CD4-positive, alpha-beta T cell treated with Interleukin-17A for 4 hours (primary cell): ENCODE measurements around the gene NCKIPSD.

Experiments used
- DNase-seq: peaks from one replicate; pipeline ENCODE4 v3.0.0-alpha.2; 2020; ENCODE audit warnings: mixed read lengths

The NCKIPSD gene

DNA sequence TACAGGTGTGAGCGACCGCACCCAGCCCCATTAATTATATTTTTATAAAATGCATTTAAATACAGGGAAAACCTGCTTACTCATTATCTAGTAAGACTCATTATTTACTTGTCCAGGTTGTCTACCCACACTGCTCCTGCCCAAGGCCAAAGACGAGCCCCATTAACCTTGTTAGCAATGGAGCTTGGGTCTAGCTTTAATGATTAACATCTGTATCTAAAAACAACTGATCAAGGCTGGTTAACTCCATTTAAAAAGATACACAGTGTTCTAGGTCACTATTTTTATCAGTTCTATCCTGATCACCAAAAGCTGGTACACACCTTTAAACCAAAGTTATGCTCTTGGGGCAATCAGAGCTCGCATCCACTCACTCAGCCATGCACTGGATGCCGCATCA, 10.4 kb upstream of the NCKIPSD start:
- no peak for DNase-seq

DNA sequence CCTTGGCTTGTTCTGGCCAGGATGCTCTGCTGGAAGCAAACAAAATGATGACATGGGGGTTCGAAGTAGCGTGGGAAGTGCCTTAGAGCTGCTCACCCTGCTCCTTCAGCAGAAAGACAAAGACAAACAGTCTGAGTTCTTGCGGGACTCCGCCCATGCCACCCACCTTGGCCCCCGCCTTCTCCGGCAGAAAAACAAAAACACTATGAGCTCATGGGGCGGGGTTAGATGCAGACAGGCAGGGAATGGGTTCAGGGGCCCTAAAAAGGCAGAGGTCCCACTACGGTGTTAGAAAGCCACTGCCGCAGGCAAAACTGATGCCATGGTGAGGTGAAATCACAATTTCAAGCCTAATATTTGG, 9.7 kb upstream of the NCKIPSD start:
- DNase-seq: no peak

DNA sequence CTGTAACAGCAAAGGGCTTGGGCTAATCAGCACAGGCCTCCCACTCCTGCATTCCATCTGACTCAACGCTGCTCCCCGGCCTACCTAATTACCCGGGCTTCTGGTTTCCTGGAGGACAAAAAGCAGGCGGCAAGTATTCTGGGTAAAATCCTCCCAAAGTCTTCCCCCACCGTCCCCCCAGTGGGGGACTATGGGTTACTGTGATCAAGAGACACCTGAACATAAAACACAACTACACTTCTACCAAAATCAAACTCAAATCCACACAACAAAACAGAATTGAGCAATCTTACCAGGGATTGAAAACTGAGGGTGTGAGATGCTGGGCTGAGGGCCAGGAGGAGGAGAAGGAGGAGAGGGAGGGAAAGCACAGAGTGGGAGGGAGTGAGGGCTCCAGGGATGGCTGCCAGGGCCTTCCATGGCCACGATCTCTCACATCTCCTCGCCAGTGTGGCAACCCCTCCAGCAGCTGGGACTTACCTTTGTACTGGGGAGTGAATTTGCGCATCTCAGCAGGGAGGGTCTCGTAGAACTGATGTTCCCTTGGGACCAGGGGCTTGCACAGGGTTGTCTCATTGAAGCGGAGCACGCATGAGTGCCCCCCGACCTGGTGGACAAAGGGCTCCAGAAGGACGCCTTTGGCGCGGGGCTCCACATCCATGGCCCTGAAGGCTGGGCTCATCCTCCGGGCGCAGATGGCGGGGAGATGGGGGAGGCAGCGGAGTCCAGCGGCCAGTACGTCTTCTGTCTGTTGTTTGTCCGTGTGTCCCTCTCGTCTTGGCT, 9.1 kb upstream of the NCKIPSD start:
- no peak for DNase-seq

DNA sequence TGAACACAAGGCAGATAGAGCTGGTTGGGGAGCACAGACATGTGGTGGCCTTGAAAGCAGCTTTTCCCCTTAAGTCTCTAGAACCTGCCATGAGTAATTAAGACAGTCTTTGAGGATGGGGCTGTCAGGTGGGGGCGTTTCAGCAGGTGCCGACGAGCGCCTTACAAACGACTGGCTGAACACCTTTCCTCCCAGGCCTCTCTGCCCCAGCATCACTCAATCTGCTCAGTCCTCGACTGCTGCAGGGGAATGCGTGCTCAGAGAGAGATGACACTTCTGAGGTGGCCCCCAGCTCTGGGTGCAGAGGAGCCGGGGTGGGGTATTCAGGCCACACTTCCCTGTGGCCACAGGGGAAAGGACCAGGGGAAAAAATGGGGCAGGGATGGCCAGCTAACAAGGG, 8.1 kb upstream of the NCKIPSD start:
- no peak for DNase-seq

DNA sequence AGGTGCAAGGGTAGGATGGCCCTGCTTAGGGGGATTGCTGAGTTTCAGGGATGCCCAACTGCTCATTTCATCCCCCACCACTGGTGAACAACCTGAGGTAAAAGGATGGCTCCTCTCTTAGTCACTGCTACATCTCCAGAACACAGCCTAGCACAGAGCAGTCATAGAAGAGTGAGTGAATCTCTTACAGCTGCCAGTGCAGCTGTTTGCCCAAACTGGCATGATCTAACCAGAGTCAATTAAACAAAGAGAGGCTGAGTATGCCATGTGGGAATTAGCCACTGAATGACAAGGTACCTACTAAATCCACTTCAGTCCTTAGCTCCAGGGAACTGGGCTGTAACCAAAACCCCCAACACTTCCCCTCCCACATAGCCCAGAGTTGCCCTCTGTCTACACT, 6.8 kb upstream of the NCKIPSD start:
- DNase-seq: no peak

DNA sequence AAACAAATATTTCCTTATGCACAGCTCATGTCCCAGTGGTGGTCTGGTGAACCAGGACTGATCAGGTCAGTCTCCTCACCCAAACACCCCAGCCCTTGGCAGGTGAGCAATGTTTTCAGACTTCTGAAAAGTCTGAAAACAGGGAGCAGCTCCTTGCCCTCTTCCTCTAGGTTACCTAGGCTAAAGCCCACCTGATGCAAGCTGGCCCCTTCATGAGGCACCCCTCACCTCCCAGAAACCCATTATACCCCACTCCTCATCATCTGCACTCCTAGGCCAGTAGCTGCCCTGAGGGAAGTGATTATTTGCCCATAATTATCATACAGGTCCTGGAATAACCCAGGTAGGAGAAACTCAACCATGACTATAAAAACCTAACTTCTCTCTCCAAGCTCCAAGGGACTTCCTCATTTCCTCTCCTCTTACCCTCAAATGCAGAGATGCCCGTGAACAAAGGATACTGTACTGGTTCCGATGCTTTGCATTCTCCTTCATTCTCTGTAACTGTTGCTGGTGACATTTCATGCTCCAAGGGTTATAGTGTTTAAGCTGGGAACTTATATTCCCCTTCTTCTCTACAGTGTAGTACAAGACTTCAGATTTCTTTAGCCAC, 5.2 kb upstream of the NCKIPSD start:
- no peak for DNase-seq

DNA sequence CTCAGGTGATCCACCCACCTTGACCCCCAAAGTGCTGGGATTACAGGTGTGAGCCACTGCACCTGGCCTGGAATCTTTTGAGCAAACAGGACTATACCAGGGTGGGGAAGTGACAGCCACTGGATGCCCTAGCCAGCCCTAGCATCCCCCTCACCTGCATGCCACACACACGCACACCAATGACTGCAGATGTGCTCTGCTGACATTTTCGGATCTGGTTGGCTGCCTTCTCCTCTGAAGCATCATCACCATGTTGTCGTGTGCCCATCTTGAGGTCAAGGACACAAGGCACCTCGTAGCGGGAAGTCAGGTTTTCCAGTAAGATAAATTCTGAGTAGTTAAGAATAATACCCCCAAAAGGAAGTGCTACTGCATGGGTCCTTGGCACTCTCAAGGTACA, 3.7 kb upstream of the NCKIPSD start:
- DNase-seq: no peak

DNA sequence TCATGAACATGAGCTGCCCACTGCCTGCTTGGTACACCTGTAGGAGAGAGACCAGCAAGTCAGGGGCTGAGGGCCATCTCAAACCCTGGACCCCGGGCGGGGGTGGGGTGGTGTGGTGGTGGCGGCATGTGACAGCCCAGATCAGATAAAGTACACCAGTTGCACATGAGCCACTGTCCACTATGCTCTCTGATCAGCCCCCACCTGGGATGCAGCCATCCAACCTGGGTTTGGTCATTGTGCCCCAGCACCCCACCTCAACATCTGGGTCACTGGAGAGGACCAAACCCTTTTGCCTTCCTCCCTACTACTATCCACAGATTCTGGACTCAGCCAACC, 3.0 kb upstream of the NCKIPSD start:
- no peak for DNase-seq

DNA sequence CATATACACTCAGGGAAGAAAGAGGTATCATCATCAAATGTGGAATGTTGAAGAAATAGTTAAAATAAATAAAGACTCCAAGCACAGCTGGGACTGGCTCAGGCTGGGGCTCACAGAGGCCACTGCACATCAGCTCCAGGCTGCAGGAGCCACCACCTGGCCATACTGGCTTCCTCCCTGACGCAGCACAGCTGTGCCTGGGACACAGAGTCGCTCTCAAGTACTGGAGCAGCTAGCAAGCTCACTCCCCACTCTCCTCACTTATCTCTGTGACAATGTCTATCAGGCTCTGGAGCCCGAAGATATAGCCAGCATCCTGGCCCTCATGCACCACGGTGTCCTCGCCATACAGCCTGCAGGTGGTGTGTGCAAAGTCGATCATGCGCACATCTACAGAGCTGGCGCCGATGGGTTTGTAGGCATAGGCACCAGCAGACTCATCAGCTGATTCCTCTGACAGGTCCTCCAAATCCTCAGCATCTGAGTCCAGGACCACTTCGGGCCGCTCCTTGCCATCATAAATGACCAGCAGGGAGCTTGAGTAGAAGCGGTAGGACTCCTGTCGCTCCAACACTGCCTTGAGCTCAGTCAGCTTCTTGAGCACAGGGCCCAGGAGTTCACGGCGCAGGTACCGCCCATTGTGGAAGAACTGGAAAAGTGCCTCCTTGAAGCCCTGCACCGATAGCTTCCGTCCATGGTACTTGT, 2.5 kb upstream of the NCKIPSD start:
- no peak for DNase-seq

DNA sequence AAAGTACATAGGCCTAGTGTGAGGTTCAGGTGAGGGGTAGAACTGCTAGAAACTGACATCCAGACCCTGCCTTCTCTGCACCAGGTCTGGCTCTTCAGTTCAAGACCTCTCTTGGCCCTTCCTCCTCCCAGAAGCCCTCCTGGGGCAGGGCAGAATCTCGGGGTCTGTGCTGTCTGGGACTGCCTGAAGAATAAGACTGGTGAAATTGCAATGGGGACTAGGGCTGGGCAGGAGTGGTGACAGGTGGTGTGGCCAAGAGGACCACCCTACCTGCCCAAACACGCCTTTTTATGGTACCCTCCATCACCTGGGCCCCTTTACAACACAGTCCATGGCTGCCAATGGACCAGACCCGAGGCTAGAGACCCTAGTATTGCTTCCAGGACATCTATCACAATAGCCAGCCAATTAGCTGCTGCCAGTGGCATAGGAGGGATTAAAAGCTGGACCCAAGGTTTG, 1.5 kb upstream of the NCKIPSD start:
- no peak for DNase-seq

DNA sequence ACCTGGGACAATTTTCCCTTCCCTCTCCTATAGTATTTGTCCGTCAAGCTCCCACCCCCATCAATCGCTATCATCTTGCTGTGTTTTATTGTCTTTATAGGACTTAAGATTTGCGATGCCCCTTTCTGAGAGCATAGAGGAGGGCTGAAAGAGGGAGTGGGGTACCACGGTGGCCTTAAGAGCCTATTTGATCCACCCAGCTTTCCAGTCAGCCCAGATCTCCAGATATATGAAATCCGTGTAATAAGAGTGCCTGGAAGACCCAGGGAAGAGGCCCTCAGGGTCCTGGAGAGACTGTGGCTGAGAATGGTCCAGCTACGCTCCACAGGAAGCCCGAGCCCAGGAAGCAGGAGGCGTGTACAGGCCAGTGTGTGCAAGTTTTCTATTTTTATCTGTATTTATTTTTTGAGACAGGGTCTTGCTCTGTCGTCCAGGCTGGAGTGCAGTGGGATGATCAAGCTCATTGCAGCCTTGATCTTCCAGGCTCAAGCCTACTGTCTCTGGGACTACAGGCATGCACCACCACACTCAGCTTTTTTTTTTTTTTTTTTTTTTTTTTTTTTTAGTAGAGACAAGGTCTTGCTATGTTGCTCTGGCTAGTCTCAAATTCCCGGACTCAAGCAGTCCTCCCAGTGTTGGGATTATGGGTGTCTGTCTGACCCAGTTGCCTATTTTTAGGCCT, 964 bp upstream of the NCKIPSD start:
- DNase-seq: no peak

DNA sequence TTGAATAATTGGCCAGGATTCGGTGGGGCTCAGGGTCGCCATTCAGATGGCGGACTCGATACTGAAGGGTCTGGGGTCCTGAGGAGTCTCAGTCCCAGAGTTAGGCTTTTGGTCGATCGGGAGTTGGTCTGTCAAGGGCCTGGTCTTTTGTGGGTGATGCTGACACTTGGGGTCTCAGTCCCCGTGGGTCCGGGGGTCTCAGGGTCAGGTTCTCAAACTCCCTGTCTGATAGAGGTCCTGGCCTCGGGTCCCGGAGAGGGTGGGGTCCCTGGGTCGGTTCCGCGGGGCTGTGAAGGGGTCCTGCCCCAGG, 467 bp downstream of the NCKIPSD start:
- DNase-seq: no peak

DNA sequence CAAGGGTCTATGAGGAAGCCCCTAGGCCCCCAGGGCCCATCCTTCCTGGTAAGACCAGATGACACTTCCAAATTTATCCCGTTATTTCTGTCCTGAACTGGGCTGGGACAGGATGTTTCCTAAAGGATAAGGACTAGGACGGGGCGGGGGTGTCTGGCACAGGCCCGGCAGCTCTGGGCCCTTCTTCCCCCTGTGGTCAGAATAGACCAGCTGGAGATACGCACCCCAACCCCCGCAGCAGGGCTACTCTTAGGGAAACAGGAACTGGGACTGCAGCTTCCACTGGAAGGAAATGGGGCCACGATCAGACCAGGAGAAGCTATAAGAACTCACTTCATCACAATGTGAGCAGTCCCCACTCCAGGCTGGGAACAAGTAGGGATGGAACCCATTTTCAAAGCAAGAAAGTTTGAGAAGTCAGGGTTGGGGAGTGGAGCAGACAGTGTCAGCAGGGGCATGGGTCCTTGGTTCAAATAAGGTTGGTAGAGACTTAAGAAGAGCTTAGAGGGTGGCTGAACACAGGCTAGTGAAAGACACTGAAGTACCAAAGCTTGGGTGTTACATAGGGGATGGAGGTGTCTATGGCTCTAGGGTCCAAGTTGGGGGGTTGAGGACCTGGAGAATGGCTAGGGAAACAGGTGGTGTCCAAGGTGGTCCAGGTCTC, 1.1 kb downstream of the NCKIPSD start:
- DNase-seq: no peak

DNA sequence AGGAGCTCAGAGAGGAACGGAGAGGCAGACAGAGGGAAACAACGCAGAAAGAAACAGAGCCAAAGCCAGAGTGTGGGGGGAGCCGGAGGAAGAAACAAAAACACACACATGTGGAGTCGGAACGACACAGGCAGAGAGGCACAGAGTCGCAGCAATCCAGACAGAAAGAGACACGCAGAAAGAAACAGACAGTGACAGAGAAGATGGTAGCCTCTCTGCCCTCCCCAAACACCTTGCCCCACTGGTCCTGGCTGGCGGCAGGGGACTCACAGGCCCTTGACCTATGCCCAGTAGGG, 1.7 kb downstream of the NCKIPSD start:
- DNase-seq: no peak

DNA sequence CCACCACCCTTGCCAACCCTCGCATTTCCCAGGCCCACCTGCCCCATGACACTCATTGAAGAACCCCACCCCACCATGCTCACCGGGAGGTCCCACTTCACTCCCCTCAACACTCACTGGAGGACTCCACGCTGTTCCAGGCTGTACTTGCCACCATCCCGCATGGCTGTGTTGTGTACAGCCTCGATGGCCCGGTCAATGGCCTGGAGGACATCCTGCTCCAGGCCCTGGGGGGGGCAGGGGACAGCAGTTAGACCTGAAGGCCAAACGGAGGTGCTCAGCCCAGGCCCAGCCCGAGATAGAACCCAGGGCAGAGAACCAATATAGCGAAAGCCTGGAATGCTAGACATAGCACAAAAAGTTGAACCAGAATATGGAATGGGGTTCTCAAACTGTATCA, 2.9 kb downstream of the NCKIPSD start:
- DNase-seq: no peak

DNA sequence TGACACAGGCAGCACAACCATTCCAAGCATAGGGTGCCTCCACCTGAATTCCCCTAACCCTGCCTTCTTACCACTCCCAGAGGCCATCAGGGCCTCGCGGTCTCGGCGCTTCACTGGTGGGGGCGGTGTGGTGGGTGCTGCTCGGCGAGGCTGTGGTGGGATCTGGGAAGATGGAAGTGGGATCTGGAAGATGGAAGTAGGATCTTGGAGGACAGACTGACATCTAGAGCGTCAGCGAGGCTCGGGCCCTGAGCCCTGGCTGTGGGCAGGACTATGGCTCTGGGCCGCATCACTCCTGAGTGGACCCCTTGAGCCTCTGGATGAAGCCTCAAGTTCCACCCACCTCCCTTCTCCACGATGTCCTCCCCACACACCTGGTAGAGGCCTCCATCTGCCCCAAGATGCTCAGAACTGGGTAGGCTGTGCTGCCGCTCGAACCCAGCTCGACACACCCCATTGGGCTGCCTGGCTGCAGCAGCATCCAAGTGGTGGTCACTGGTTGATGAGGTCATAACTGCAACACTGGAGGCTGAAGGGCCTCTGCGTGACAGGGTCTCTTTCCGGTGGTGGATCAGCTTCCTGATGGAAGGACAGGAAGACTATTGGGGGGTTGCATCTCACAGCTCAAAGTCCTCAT, 3.6 kb downstream of the NCKIPSD start:
- DNase-seq: no peak

DNA sequence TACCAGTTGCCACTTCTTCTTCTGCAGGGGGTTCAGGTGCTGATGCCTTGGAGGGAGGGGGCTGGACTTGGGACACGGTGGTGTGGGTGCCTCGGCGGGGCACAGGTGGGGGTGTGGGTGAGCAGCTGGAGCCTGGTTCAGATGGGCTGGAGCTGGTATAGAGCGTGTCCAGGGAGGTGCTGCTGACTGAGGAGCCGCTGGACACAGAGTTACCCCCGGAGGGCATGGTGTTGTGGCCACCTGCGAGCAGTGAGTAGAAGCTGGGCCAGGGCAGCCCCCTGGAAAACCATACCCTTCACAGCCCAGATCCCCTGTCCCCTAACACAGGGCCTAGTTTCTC, 4.2 kb downstream of the NCKIPSD start:
- no peak for DNase-seq

DNA sequence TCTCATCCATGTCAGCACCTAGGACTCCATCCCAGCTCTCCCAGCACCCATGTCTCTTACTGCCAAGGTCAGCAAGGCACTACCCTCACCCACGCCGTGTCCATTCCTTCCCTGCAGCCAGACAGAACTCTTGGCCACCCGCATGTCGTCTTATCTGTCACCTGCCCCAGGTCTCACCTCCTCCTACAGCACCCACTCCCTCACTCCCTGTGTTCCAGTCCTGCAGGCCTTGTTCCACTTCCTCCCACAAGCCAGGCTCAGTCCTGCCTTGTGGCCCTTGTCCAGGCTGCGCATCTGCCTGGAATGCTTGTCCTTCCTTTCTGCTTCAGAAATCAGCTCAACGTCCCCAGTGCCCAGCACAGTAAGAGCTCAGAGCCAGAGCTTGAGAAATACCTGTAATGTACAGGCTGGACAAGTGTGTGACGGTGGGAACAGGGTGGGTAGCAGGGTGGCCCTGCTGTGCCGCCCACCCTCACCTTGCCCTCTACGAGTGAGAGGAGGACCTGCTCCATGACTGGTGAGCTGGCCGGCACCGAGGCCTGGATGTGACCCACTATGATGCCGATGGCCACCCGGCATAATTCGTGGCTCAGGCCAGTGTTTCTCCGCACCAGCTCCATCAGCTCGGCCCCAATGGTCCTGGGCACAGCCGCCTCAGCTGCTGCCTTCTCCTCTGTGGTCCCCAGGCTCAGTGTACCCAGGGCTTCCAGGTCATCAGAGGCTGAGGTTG, 4.7 kb downstream of the NCKIPSD start:
- no peak for DNase-seq

DNA sequence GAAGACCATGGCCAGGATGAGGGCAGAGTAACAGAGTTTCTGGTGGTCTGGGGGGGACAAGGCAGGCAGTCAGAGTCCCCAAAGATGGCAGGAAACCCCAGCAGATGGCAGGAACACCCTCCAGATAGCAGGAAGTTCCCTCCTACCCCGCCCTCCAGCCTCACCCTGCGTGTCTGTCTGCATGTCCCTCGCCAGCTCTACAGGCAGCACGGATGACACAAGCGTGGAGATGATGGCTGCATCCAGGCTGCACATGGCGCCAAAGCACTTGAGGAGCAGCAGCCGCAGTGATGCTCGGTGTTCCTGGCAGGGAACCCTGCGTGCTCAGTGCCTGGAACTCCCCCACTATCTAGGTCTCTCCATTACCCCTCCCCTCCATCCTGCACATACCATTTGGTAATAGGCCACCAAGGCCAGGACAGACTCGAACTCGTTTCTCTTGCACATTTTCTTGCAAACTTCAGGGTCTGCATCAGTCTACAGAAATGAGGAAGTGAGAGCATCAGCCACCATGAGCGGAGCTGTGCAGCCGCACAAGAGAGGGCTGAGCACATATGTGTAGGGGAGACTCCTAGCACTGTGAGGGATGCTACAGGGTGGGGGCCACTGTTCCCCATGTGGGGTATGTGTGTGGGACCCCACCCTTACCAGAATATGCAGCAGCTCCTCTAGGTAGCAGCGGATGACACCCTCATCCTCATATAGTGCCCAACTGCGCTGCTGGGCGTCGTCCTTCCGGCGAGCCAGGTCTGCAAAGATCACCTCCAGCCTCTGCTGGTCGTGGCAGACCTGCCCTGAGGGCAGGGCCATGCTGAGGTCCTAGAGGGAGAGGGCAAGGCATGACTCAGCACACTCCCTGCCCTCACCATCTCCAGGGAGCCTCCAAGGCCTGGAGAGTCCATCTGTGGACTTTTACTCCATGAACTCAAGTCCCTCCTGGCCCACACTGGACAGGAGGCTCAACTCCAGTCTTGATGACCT, 6.0 kb downstream of the NCKIPSD start:
- no peak for DNase-seq

DNA sequence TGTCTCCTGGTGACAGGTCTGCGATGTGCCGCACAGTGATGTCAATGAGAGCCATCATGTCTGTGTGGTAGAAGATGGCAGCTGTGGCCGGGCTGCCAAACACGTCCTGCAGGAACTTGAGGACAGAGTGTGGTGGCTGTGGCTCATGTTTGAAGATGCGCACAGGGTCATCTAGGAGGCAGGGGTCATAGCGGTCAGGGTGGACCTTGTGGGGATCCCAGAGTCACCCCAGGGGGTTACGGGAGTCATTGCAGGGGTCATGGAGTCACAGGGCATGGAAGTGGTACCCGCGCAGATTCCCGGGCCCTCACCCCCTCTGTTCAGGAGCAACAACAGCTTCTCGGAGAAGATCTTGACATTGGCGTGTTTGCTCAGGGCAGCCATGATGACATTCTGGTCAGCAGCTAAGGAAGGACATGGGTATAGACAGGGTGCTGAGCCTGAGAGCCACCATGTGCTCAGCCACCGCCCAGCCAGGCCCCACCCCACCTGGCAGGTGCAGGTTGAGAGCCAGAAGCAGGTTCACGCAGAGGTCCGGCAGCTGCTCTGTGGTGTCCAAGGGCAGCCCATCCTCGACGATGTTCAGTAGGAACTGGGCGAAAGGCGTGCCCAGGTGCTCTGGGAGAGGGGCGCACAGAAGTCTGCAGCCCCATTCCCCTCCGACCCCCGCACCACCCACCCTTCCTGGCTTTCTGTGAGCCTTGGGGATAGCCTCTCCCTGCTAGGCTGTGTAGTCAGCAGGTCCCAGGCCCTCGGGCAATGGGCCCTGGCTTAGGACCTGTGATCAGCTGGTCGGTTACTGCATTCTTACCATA, 6.9 kb downstream of the NCKIPSD start:
- DNase-seq: no peak
